HG03558 (cell line): ENCODE data around the gene KRTAP22-1.

Experiments
- ATAC-seq: cut with Tn5 transposase; IDR thresholded peaks from one replicate; pipeline ENCODE4 v1.9.1; 2021; ENCODE audit warnings: moderate number of reproducible peaks; ENCODE audit not compliant: unreplicated experiment; ENCODE audit errors: extremely low read depth

The KRTAP22-1 gene

GRCh38 chr21:30623362-30623761, 22.5 kb downstream of the KRTAP22-1 start:
- ATAC-seq: no peak

GRCh38 chr21:30625449-30626165, 24.7 kb downstream of the KRTAP22-1 start:
- no peak for ATAC-seq

GRCh38 chr21:30628109-30628508, 27.2 kb downstream of the KRTAP22-1 start:
- no peak for ATAC-seq

- no peak for ATAC-seq
Observed at GRCh38 chr21:30629200-30629599, 28.3 kb downstream of the KRTAP22-1 start.

GRCh38 chr21:30634906-30635305, 34.0 kb downstream of the KRTAP22-1 start, which contains the start of gene KRTAP20-2:
Gene KRTAP20-2, plus strand, starts transcription at chr21:30635206. Its CDS starts 58 bp downstream, at chr21:30635264.
- ATAC-seq: no peak

- no peak for ATAC-seq
Observed at GRCh38 chr21:30638686-30639085, 37.8 kb downstream of the KRTAP22-1 start.

- no peak for ATAC-seq
Observed at GRCh38 chr21:30642564-30642963, 41.7 kb downstream of the KRTAP22-1 start, which contains the start of gene KRTAP20-3. Gene KRTAP20-3, plus strand, starts transcription at chr21:30642864.

- no peak for ATAC-seq
Observed at GRCh38 chr21:30646904-30647414, 46.1 kb downstream of the KRTAP22-1 start.
